ENCODE data around the gene AKAP13. TPM values are rescaled to one million over a fixed set of nuclear protein-coding genes. Genes with fewer than 3 reads are reported as not detected.

Gene AKAP13
- total RNA-seq, 1 experiment from 2014 or later: 47.3 TPM

GRCh38 chr15:85356276-85356675, 24.1 kb upstream of the AKAP13 start:
- no peak overlapping the region for H2BK15ac ChIP-seq (ENCODE audit: low read depth, low read length)
- no peak overlapping the region for H3K4ac ChIP-seq (ENCODE audit: low read depth, low read length)
- no peak overlapping the region for H3K14ac ChIP-seq (ENCODE audit: insufficient read depth, low read length)
- H4K5ac ChIP-seq (ENCODE audit: insufficient read length, low read depth, low read length): no peak overlapping the region
- H3K18ac ChIP-seq (ENCODE audit: insufficient read length, low read depth, low read length): no peak overlapping the region
- no peak overlapping the region for H2AK5ac ChIP-seq (ENCODE audit: insufficient read length, low read length)
- H3K23me2 ChIP-seq (ENCODE audit: insufficient read length, low read depth, low read length, poor library complexity, severe bottlenecking): no peaks in the 10 kb centered on the region
- no peaks in the 10 kb centered on the region for H3K79me2 ChIP-seq (ENCODE audit: insufficient read depth, low read length)
- H3K4me1 ChIP-seq (ENCODE audit: insufficient read depth, low read length): no peaks in the 10 kb centered on the region
- no peak overlapping the region for H3K9ac ChIP-seq (ENCODE audit: extremely low read depth, insufficient read length, low read length)
- no peak overlapping the region for H2AFZ ChIP-seq (ENCODE audit: low read length)
- WGBS (ENCODE audit: extremely low coverage, insufficient read length, low lambda C conversion rate): no CpG with 5 or more reads among the region's 1 CpG
- no peak overlapping the region for H2BK120ac ChIP-seq (ENCODE audit: low read depth, low read length, poor library complexity, severe bottlenecking)
- H3K27me3 Mint-ChIP-seq (ENCODE audit: low read depth): no peaks in the 10 kb centered on the region
- no peaks in the 10 kb centered on the region for H3K9me3 Mint-ChIP-seq
- no peak overlapping the region for H4K91ac ChIP-seq (ENCODE audit: insufficient read length, low read depth, low read length)
- no peaks in the 10 kb centered on the region for H3K79me1 ChIP-seq (ENCODE audit: insufficient read depth, low read depth, low read length, poor library complexity, severe bottlenecking)
- H3K9me3 ChIP-seq (ENCODE audit: control insufficient read depth, low read depth, low read length): no peaks in the 10 kb centered on the region
- no peaks in the 10 kb centered on the region for H3K36me3 Mint-ChIP-seq (ENCODE audit: insufficient read depth in 1 of 3, low read depth in 3 of 3)
- no peak overlapping the region for H2BK12ac ChIP-seq (ENCODE audit: insufficient read length, low read depth, low read length)
- no peaks in the 10 kb centered on the region for H4K20me1 ChIP-seq (ENCODE audit: control insufficient read depth, insufficient read depth, insufficient read length)
- no peak overlapping the region for H2BK5ac ChIP-seq (ENCODE audit: insufficient read length, low read length)
- no peak overlapping the region for H3K56ac ChIP-seq (ENCODE audit: insufficient read length, low read depth, low read length)
- H2BK20ac ChIP-seq (ENCODE audit: low read depth, low read length, poor library complexity, severe bottlenecking): no peak overlapping the region
- no peak for DNase-seq
- no peak overlapping the region for H3K4me3 Mint-ChIP-seq
- H3K27me3 ChIP-seq (ENCODE audit: insufficient read depth, low read length): no peaks in the 10 kb centered on the region
- H3K23ac ChIP-seq (ENCODE audit: insufficient read length, low read depth, low read length): no peak overlapping the region
- H3K4me2 ChIP-seq (ENCODE audit: insufficient read depth, insufficient read length, low read length): no peak overlapping the region
- no peak overlapping the region for H3K27ac ChIP-seq (ENCODE audit: insufficient read length, low read depth, low read length)
- H3K27ac Mint-ChIP-seq: no peak overlapping the region
- no peak overlapping the region for H3T11ph ChIP-seq (ENCODE audit: low read length)
- H3K4me1 Mint-ChIP-seq: no peaks in the 10 kb centered on the region
- TF ChIP-seq CTCF (conservative IDR thresholded peaks at IDR 0.05): no peak
- H4K8ac ChIP-seq (replicated peaks; ENCODE audit: insufficient read length, low read depth, low read length): no peak overlapping the region
